MM.1S (cell line): ENCODE data around the gene TRIM28.
"Not testable (repeated sequence)": the region's sequence is repeated elsewhere in the genome, so short reads cannot be mapped to it uniquely, and the experiment has no call there.

ENCODE experiments used
- DNase-seq: peaks from one replicate; pipeline ENCODE4 v3.0.0-alpha.2; 2015
- H2AFZ ChIP-seq: fragments of 300-600 bp; sonication (generic); 2 replicates; pipeline ENCODE4 v1.6.0; 2016; ENCODE audit warnings: antibody characterized with exemption, low read length
- H3F3A ChIP-seq: fragments of 300-600 bp; sonication (generic); 2 replicates; pipeline ENCODE4 v1.6.1; 2016; ENCODE audit warnings: mild to moderate bottlenecking, antibody characterized with exemption, low read length, moderate library complexity, mixed read lengths; ENCODE audit not compliant: insufficient read depth
- H3K27ac ChIP-seq: fragments of 300-600 bp; sonication (generic); 2 replicates; pipeline ENCODE4 v1.5.1; 2016; ENCODE audit warnings: mild to moderate bottlenecking, low read length
- H3K27me3 ChIP-seq: fragments of 300-600 bp; sonication (generic); replicated peaks from 2 replicates; pipeline ENCODE4 v1.6.0; 2016; ENCODE audit warnings: low read length; ENCODE audit not compliant: insufficient read depth
- H3K36me3 ChIP-seq: fragments of 300-600 bp; sonication (generic); replicated peaks from 2 replicates; pipeline ENCODE4 v1.6.1; 2016; ENCODE audit warnings: mild to moderate bottlenecking, low read length, mixed read lengths; ENCODE audit not compliant: insufficient read depth
- H3K4me1 ChIP-seq: fragments of 300-600 bp; sonication (generic); 2 replicates; pipeline ENCODE4 v1.6.1; 2016; ENCODE audit warnings: low read length, mixed read lengths
- H3K4me2 ChIP-seq: fragments of 300-600 bp; sonication (generic); 2 replicates; pipeline ENCODE4 v1.6.0; 2016; ENCODE audit warnings: low read depth, low read length
- H3K4me3 ChIP-seq: fragments of 300-600 bp; sonication (generic); 2 replicates; pipeline ENCODE4 v1.5.1; 2016; ENCODE audit warnings: low read length, mixed read lengths
- H3K79me2 ChIP-seq: fragments of 300-600 bp; sonication (generic); 2 replicates; pipeline ENCODE4 v1.6.1; 2016; ENCODE audit warnings: mixed run types, low read length, mixed read lengths
- H3K9ac ChIP-seq: fragments of 300-600 bp; sonication (generic); 2 replicates; pipeline ENCODE4 v1.6.1; 2016; ENCODE audit warnings: low read length, mixed read lengths
- H3K9me2 ChIP-seq: fragments of 300-600 bp; sonication (generic); replicated peaks from 2 replicates; pipeline ENCODE4 v1.6.1; 2016; ENCODE audit warnings: mild to moderate bottlenecking, low read length, mixed read lengths; ENCODE audit not compliant: insufficient read depth
- H3K9me3 ChIP-seq: fragments of 300-600 bp; sonication (generic); replicated peaks from 2 replicates; pipeline ENCODE4 v1.6.1; 2016; ENCODE audit warnings: mild to moderate bottlenecking, low read length, mixed read lengths; ENCODE audit not compliant: insufficient read depth
- H4K20me1 ChIP-seq: fragments of 300-600 bp; sonication (generic); 2 replicates; pipeline ENCODE4 v1.6.1; 2016; ENCODE audit warnings: mild to moderate bottlenecking, low read length, moderate library complexity, mixed read lengths; ENCODE audit not compliant: insufficient read depth
- CTCF ChIP-seq: fragments of 300-600 bp; sonication (generic); IDR thresholded peaks from 2 replicates; pipeline ENCODE4 v1.5.1; 2016; ENCODE audit warnings: antibody characterized with exemption, low read length, mixed read lengths
- EZH2 ChIP-seq: fragments of 300-600 bp; sonication (generic); optimal IDR thresholded peaks from 2 replicates; pipeline ENCODE3; 2017; ENCODE audit warnings: low read depth, mild to moderate bottlenecking, antibody characterized with exemption, low read length, mixed read lengths
- EZH2phosphoT487 ChIP-seq: fragments of 300-600 bp; sonication (generic); IDR thresholded peaks from 2 replicates; pipeline ENCODE4 v1.6.1; 2018; ENCODE audit warnings: antibody characterized with exemption, low read length

TRIM28 gene

GRCh38 chr19:58535857-58536256, 8.0 kb upstream of the TRIM28 start:
- H3K9me2 ChIP-seq: no peaks in the 10 kb centered on the region
- TF ChIP-seq EZH2 (no peak), CTCF (no peak), EZH2phosphoT487 (no peak)
- H3K9ac ChIP-seq: no peak overlapping the region
- no peak for DNase-seq
- H4K20me1 ChIP-seq: no peaks in the 10 kb centered on the region
- H3K36me3 ChIP-seq: no peaks in the 10 kb centered on the region
- no peaks in the 10 kb centered on the region for H3K4me1 ChIP-seq
- H3K4me2 ChIP-seq: no peak overlapping the region
- peaks cover 47% of the 10 kb centered on the region for H3K27me3 ChIP-seq
- H3F3A ChIP-seq: no peaks in the 10 kb centered on the region
- no peak overlapping the region for H3K27ac ChIP-seq
- no peaks in the 10 kb centered on the region for H3K9me3 ChIP-seq
- no peaks in the 10 kb centered on the region for H3K79me2 ChIP-seq
- no peak overlapping the region for H3K4me3 ChIP-seq
- H2AFZ ChIP-seq: no peak overlapping the region

GRCh38 chr19:58536852-58537798, 6.7 kb upstream of the TRIM28 start:
- Histone ChIP-seq H3K4me2 (no peak overlapping the region), H3K36me3 (no peaks in the 10 kb centered on the region), H3K27me3 (peaks cover 34% of the 10 kb centered on the region), H2AFZ (no peak overlapping the region), H3K9me2 (no peaks in the 10 kb centered on the region), H3K4me3 (no peak overlapping the region), H3K79me2 (no peaks in the 10 kb centered on the region), H3F3A (no peaks in the 10 kb centered on the region), H4K20me1 (no peaks in the 10 kb centered on the region), H3K27ac (no peak overlapping the region), H3K9ac (no peak overlapping the region), H3K4me1 (no peaks in the 10 kb centered on the region), H3K9me3 (no peaks in the 10 kb centered on the region)
- TF ChIP-seq EZH2phosphoT487: no peak
- no peak for TF ChIP-seq CTCF
- TF ChIP-seq EZH2: no peak
- no peak for DNase-seq

GRCh38 chr19:58538257-58539168, 5.4 kb upstream of the TRIM28 start:
- Histone ChIP-seq H3K27ac (no peak overlapping the region), H3K9me2 (no peaks in the 10 kb centered on the region), H3K27me3 (peaks cover 26% of the 10 kb centered on the region), H4K20me1 (no peaks in the 10 kb centered on the region), H2AFZ (no peak overlapping the region), H3K4me3 (no peak overlapping the region), H3K36me3 (no peaks in the 10 kb centered on the region), H3F3A (peaks cover under 1% of the 10 kb centered on the region; the same call in 1 of the 2 replicates), H3K4me2 (no peak overlapping the region), H3K4me1 (no peaks in the 10 kb centered on the region), H3K9me3 (no peaks in the 10 kb centered on the region), H3K9ac (no peak overlapping the region), H3K79me2 (no peaks in the 10 kb centered on the region)
- TF ChIP-seq EZH2: no peak
- TF ChIP-seq EZH2phosphoT487: no peak
- no peak for TF ChIP-seq CTCF
- DNase-seq: no peak

GRCh38 chr19:58539169-58539559, 4.7 kb upstream of the TRIM28 start:
- H3K4me1 ChIP-seq, H3K4me2 ChIP-seq, H4K20me1 ChIP-seq, H3K27ac ChIP-seq, H2AFZ ChIP-seq, DNase-seq, H3K79me2 ChIP-seq, H3K9me2 ChIP-seq, H3K9me3 ChIP-seq, H3F3A ChIP-seq, H3K9ac ChIP-seq, H3K36me3 ChIP-seq, H3K4me3 ChIP-seq: not testable (repeated sequence)
- peaks cover 20% of the 10 kb centered on the region for H3K27me3 ChIP-seq
